T-helper 9 cell (primary cell): ENCODE results near the gene TMIGD1.

Experiments
- DNase-seq: peaks from one replicate; pipeline ENCODE4 v3.0.0-alpha.2; 2020
- total RNA-seq, 2 donors: gene quantifications; one replicate each; lab custom pipeline; 2026; lab: John Stamatoyannopoulos, UW

Gene TMIGD1
- total RNA-seq = 0 to 0.21 reads per million in 2 donors

GRCh38 chr17:30333503-30334360 is at the start of gene TMIGD1:
TSS of gene TMIGD1 (minus strand) at chr17:30334057. CDS start at chr17:30332133, 1,924 bp downstream.
- DNase-seq = no peak

- DNase-seq = no peak
Observed at GRCh38 chr17:30382345-30382744, 48.5 kb upstream of the TMIGD1 start.

GRCh38 chr17:30381340-30381659 is 47.4 kb upstream of the TMIGD1 start:
- DNase-seq = no peak

GRCh38 chr17:30380643-30381339 is 46.9 kb upstream of the TMIGD1 start:
- DNase-seq = no peak

GRCh38 chr17:30379903-30380381 is 46.1 kb upstream of the TMIGD1 start:
- DNase-seq = no peak

GRCh38 chr17:30379303-30379902 is 45.5 kb upstream of the TMIGD1 start:
- DNase-seq = peak; percentile 15

- peak; percentile 98 for DNase-seq
Observed at GRCh38 chr17:30378825-30379302, 45.0 kb upstream of the TMIGD1 start, which contains the start of gene CPD. TSS of gene CPD (plus strand) at chr17:30378927. CDS start at chr17:30378981, 54 bp downstream.

GRCh38 chr17:30378241-30378824 is 44.5 kb upstream of the TMIGD1 start:
- DNase-seq = peak; percentile 43

- DNase-seq = no peak
Observed at GRCh38 chr17:30377574-30378240, 43.9 kb upstream of the TMIGD1 start.

- no peak for DNase-seq
Observed at GRCh38 chr17:30376621-30377452, 43.0 kb upstream of the TMIGD1 start.

GRCh38 chr17:30375661-30376060 is 41.8 kb upstream of the TMIGD1 start:
- DNase-seq = no peak

GRCh38 chr17:30372755-30373154 is 38.9 kb upstream of the TMIGD1 start:
- DNase-seq = no peak

GRCh38 chr17:30369995-30370394 is 36.1 kb upstream of the TMIGD1 start:
- DNase-seq = no peak

- no peak for DNase-seq
Observed at GRCh38 chr17:30368912-30369720, 35.3 kb upstream of the TMIGD1 start.

GRCh38 chr17:30366536-30366935 is 32.7 kb upstream of the TMIGD1 start:
- no peak for DNase-seq

- DNase-seq = peak; percentile 52
Observed at GRCh38 chr17:30363715-30364202, 29.9 kb upstream of the TMIGD1 start.

- DNase-seq = no peak
Observed at GRCh38 chr17:30361766-30362279, 28.0 kb upstream of the TMIGD1 start.

GRCh38 chr17:30360086-30360808 is 26.4 kb upstream of the TMIGD1 start:
- no peak for DNase-seq

- DNase-seq = no peak
Observed at GRCh38 chr17:30358055-30358760, 24.4 kb upstream of the TMIGD1 start.
